MM.1S (cell line): Measurements from ENCODE around the gene THSD7B.
"Not testable (repeated sequence)": the region's sequence is repeated elsewhere in the genome, so short reads cannot be mapped to it uniquely, and the experiment has no call there.

Source experiments
- EZH2 ChIP-seq: fragments of 300-600 bp; sonication (generic); optimal IDR thresholded peaks from 2 replicates; pipeline ENCODE3; 2017; ENCODE audit warnings: low read depth, mild to moderate bottlenecking, antibody characterized with exemption, low read length, mixed read lengths
- EZH2phosphoT487 ChIP-seq: fragments of 300-600 bp; sonication (generic); IDR thresholded peaks from 2 replicates; pipeline ENCODE4 v1.6.1; 2018; ENCODE audit warnings: antibody characterized with exemption, low read length
- TF ChIP-seq, protein P1 (sequence below): fragments of 300-600 bp; sonication (generic); IDR thresholded peaks from 2 replicates; pipeline ENCODE4 v1.5.1; 2016; ENCODE audit warnings: antibody characterized with exemption, low read length, mixed read lengths

DNA sequence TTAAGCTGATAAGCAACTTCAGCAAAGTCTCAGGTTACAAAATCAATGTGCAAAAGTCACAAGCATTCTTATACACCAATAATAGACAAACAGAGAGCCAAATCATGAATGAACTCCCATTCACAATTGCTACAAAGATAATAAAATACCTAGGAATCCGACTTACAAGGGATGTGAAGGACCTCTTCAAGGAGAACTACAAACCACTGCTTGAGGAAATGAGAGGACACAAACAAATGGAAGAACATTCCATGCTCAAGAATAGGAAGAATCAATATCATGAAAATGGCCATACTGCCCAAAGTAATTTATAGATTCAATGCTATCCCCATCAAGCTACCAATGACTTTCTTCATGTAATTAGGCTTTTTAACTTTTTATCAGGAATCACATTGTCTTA lies 934.9 kb downstream of the THSD7B start:
- TF ChIP-seq, protein P1, sequence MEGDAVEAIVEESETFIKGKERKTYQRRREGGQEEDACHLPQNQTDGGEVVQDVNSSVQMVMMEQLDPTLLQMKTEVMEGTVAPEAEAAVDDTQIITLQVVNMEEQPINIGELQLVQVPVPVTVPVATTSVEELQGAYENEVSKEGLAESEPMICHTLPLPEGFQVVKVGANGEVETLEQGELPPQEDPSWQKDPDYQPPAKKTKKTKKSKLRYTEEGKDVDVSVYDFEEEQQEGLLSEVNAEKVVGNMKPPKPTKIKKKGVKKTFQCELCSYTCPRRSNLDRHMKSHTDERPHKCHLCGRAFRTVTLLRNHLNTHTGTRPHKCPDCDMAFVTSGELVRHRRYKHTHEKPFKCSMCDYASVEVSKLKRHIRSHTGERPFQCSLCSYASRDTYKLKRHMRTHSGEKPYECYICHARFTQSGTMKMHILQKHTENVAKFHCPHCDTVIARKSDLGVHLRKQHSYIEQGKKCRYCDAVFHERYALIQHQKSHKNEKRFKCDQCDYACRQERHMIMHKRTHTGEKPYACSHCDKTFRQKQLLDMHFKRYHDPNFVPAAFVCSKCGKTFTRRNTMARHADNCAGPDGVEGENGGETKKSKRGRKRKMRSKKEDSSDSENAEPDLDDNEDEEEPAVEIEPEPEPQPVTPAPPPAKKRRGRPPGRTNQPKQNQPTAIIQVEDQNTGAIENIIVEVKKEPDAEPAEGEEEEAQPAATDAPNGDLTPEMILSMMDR, result not testable (repeated sequence)
- not testable (repeated sequence) for TF ChIP-seq EZH2, EZH2phosphoT487
